H9 (cell line): ENCODE data around the gene OOSP1. TPM values are rescaled to one million over a fixed set of nuclear protein-coding genes. Genes with fewer than 3 reads are reported as not detected.

Experiments used
- DNase-seq: peaks from one replicate; pipeline ENCODE4 v3.0.0-alpha.2; 2017
- H2AFZ ChIP-seq: one replicate; pipeline ENCODE4 v1.6.1; 2013; ENCODE audit warnings: mild to moderate bottlenecking, low read length, control low read depth, moderate library complexity
- H2AK5ac ChIP-seq: 2 replicates; pipeline ENCODE4 v1.6.1; 2013; ENCODE audit warnings: low read length, control low read depth, mixed read lengths; ENCODE audit not compliant: insufficient read length
- H2BK120ac ChIP-seq: one replicate; pipeline ENCODE4 v1.6.1; 2013; ENCODE audit warnings: low read depth, mild to moderate bottlenecking, low read length, control low read depth, inconsistent platforms; ENCODE audit not compliant: poor library complexity, severe bottlenecking
- H2BK12ac ChIP-seq: 2 replicates; pipeline ENCODE4 v1.6.1; 2013; ENCODE audit warnings: low read length, control low read depth, mixed read lengths, low read depth; ENCODE audit not compliant: insufficient read length
- H2BK15ac ChIP-seq: 2 replicates; pipeline ENCODE4 v1.6.1; 2013; ENCODE audit warnings: low read depth, low read length, control low read depth
- H2BK20ac ChIP-seq: one replicate; pipeline ENCODE4 v1.6.1; 2013; ENCODE audit warnings: low read depth, mild to moderate bottlenecking, low read length, control low read depth, inconsistent platforms; ENCODE audit not compliant: poor library complexity, severe bottlenecking
- H2BK5ac ChIP-seq: 2 replicates; pipeline ENCODE4 v1.6.1; 2013; ENCODE audit warnings: low read length, control low read depth, mixed read lengths; ENCODE audit not compliant: insufficient read length
- H3K14ac ChIP-seq: 2 replicates; pipeline ENCODE4 v1.6.1; 2013; ENCODE audit warnings: low read length, control low read depth; ENCODE audit not compliant: insufficient read depth
- H3K18ac ChIP-seq: 2 replicates; pipeline ENCODE4 v1.6.1; 2013; ENCODE audit warnings: low read depth, mild to moderate bottlenecking, mixed read lengths, low read length, control low read depth; ENCODE audit not compliant: insufficient read length
- H3K23ac ChIP-seq: 2 replicates; pipeline ENCODE4 v1.6.1; 2013; ENCODE audit warnings: low read length, control low read depth, mixed read lengths, low read depth; ENCODE audit not compliant: insufficient read length
- H3K23me2 ChIP-seq: 2 replicates; pipeline ENCODE4 v1.6.1; 2013; ENCODE audit warnings: low read depth, mild to moderate bottlenecking, mixed read lengths, low read length, control low read depth; ENCODE audit not compliant: insufficient read length, poor library complexity, severe bottlenecking
- H3K27ac ChIP-seq: 2 replicates; pipeline ENCODE4 v1.5.1; 2013; ENCODE audit warnings: low read length, control low read depth, mixed read lengths, low read depth; ENCODE audit not compliant: insufficient read length
- H3K27me3 ChIP-seq: 2 replicates; pipeline ENCODE4 v1.6.1; 2013; ENCODE audit warnings: low read length, control low read depth, inconsistent platforms; ENCODE audit not compliant: insufficient read depth
- H3K4ac ChIP-seq: 2 replicates; pipeline ENCODE4 v1.6.1; 2013; ENCODE audit warnings: low read depth, mild to moderate bottlenecking, control low read depth, inconsistent platforms, low read length, moderate library complexity
- H3K4me1 ChIP-seq: 2 replicates; pipeline ENCODE4 v1.6.1; 2013; ENCODE audit warnings: low read length, control low read depth, inconsistent platforms; ENCODE audit not compliant: insufficient read depth
- H3K4me2 ChIP-seq: 2 replicates; pipeline ENCODE4 v1.6.1; 2013; ENCODE audit warnings: low read length, control low read depth, mixed read lengths; ENCODE audit not compliant: insufficient read length, insufficient read depth
- H3K56ac ChIP-seq: 2 replicates; pipeline ENCODE4 v1.6.1; 2013; ENCODE audit warnings: low read depth, mild to moderate bottlenecking, mixed read lengths, low read length, control low read depth; ENCODE audit not compliant: insufficient read length
- H3K79me1 ChIP-seq: 2 replicates; pipeline ENCODE4 v1.6.1; 2013; ENCODE audit warnings: low read depth, mild to moderate bottlenecking, moderate library complexity, low read length, control low read depth, inconsistent platforms; ENCODE audit not compliant: insufficient read depth, poor library complexity, severe bottlenecking
- H3K79me2 ChIP-seq: 2 replicates; pipeline ENCODE4 v1.6.1; 2013; ENCODE audit warnings: low read length, control low read depth, inconsistent platforms; ENCODE audit not compliant: insufficient read depth
- H3K9ac ChIP-seq: 2 replicates; pipeline ENCODE4 v1.6.1; 2013; ENCODE audit warnings: low read length, control low read depth, mixed read lengths; ENCODE audit not compliant: insufficient read length; ENCODE audit errors: extremely low read depth
- H3K9me3 ChIP-seq: one replicate; pipeline ENCODE4 v1.6.1; 2013; ENCODE audit warnings: low read depth, low read length, inconsistent platforms; ENCODE audit not compliant: control insufficient read depth
- H3T11ph ChIP-seq: one replicate; pipeline ENCODE4 v1.6.1; 2013; ENCODE audit warnings: mild to moderate bottlenecking, low read length, control low read depth, inconsistent platforms
- H4K20me1 ChIP-seq: one replicate; pipeline ENCODE4 v1.6.1; 2013; ENCODE audit not compliant: control insufficient read depth, insufficient read length, insufficient read depth
- H4K5ac ChIP-seq: 2 replicates; pipeline ENCODE4 v1.6.1; 2013; ENCODE audit warnings: low read depth, mild to moderate bottlenecking, mixed read lengths, low read length, control low read depth; ENCODE audit not compliant: insufficient read length
- H4K8ac ChIP-seq: replicated peaks from 2 replicates; pipeline ENCODE4 v1.6.1; 2013; ENCODE audit warnings: low read length, control low read depth, mixed read lengths, low read depth; ENCODE audit not compliant: insufficient read length
- H4K91ac ChIP-seq: 2 replicates; pipeline ENCODE4 v1.6.1; 2013; ENCODE audit warnings: low read depth, mild to moderate bottlenecking, moderate library complexity, mixed read lengths, low read length, control low read depth; ENCODE audit not compliant: insufficient read length
- H3K27ac Mint-ChIP-seq, 3 experiments: 2 replicates in 2 of 3; 3 replicates in 1 of 3; pipeline ENCODE4 v1.8.0; 2020 to 2021; ENCODE audit warnings: mixed read lengths in 3 of 3, mild to moderate bottlenecking in 1 of 3, moderate library complexity in 1 of 3
- H3K27me3 Mint-ChIP-seq: 2 replicates; pipeline ENCODE4 v1.8.0; 2021; ENCODE audit warnings: low read depth, mild to moderate bottlenecking, moderate library complexity, mixed read lengths
- H3K36me3 Mint-ChIP-seq, 3 experiments: 2 replicates in 2 of 3; 3 replicates in 1 of 3; pipeline ENCODE4 v1.8.0; 2020 to 2021; ENCODE audit warnings: low read depth in 3 of 3, mixed read lengths in 3 of 3; ENCODE audit not compliant: insufficient read depth in 1 of 3
- H3K4me1 Mint-ChIP-seq, 2 experiments: 2 replicates each; pipeline ENCODE4 v1.8.0; 2020; ENCODE audit warnings: mixed read lengths in 2 of 2
- H3K4me3 Mint-ChIP-seq, 2 experiments: 2 replicates in 1 of 2; 3 replicates in 1 of 2; pipeline ENCODE4 v1.8.0; 2020 to 2021; ENCODE audit warnings: mild to moderate bottlenecking in 2 of 2, mixed read lengths in 2 of 2, moderate library complexity in 1 of 2
- H3K9me3 Mint-ChIP-seq, 2 experiments: 2 replicates in 1 of 2; 3 replicates in 1 of 2; pipeline ENCODE4 v1.8.0; 2020; ENCODE audit warnings: mild to moderate bottlenecking in 2 of 2, mixed read lengths in 2 of 2, moderate library complexity in 1 of 2
- WGBS: extraction: QIAGEN DNeasy Blood & Tissue Kit; methylation state at CpG from one replicate; pipeline ENCODE4 v1.1.7; 2013; ENCODE audit warnings: missing lambda C conversion rate, low lambda C conversion rate, mixed read lengths; ENCODE audit not compliant: insufficient read length; ENCODE audit errors: extremely low coverage; 5-methylcytosine and 5-hydroxymethylcytosine counted together
- total RNA-seq: library from RNA; stranded (reverse); gene quantifications from 2 replicates; pipeline ENCODE4 v1.2.1, GENCODE V29; 2021
- TF ChIP-seq, protein P1 (sequence below): fragments of 200-600 bp; sonication (generic); conservative IDR thresholded peaks from 3 replicates; pipeline ENCODE4 v1.8.0; 2021; ENCODE audit warnings: antibody characterized with exemption, mild to moderate bottlenecking

Gene OOSP1
- total RNA-seq, 1 experiment from 2014 or later: not detected

GRCh38 chr11:59918480-59918879, 19.8 kb upstream of the OOSP1 start:
- peaks cover 26 to 29% of the 10 kb centered on the region in 2 experiments for H3K9me3 Mint-ChIP-seq
- Histone ChIP-seq H3K79me2 (no peaks in the 10 kb centered on the region), H2BK12ac (no peak overlapping the region), H2BK20ac (no peak overlapping the region), H3K4ac (no peak overlapping the region), H4K5ac (no peak overlapping the region), H4K8ac (no peak overlapping the region), H3K4me2 (no peak overlapping the region), H2BK5ac (no peak overlapping the region), H3K14ac (no peak overlapping the region), H3K79me1 (no peaks in the 10 kb centered on the region), H3K18ac (no peak overlapping the region), H3K4me1 (no peaks in the 10 kb centered on the region), H4K91ac (no peak overlapping the region), H3K27me3 (no peaks in the 10 kb centered on the region), H3K27ac (no peak overlapping the region), H2BK120ac (no peak overlapping the region), H3K56ac (no peak overlapping the region), H3K9ac (no peak overlapping the region), H2AK5ac (no peak overlapping the region), H2BK15ac (no peak overlapping the region), H3K23ac (no peak overlapping the region), H3K23me2 (no peaks in the 10 kb centered on the region), H2AFZ (no peak overlapping the region), H3K9me3 (peaks cover 18% of the 10 kb centered on the region), H4K20me1 (no peaks in the 10 kb centered on the region), H3T11ph (no peak overlapping the region)
- no peaks in the 10 kb centered on the region; the same call in 1 of the 2 replicates for H3K27me3 Mint-ChIP-seq
- no peak for DNase-seq
- WGBS: no CpG with 5 or more reads among the region's 2 CpGs
- H3K36me3 Mint-ChIP-seq: peaks cover 12 to 27% (median 15%) of the 10 kb centered on the region in 3 experiments
- TF ChIP-seq, protein P1, sequence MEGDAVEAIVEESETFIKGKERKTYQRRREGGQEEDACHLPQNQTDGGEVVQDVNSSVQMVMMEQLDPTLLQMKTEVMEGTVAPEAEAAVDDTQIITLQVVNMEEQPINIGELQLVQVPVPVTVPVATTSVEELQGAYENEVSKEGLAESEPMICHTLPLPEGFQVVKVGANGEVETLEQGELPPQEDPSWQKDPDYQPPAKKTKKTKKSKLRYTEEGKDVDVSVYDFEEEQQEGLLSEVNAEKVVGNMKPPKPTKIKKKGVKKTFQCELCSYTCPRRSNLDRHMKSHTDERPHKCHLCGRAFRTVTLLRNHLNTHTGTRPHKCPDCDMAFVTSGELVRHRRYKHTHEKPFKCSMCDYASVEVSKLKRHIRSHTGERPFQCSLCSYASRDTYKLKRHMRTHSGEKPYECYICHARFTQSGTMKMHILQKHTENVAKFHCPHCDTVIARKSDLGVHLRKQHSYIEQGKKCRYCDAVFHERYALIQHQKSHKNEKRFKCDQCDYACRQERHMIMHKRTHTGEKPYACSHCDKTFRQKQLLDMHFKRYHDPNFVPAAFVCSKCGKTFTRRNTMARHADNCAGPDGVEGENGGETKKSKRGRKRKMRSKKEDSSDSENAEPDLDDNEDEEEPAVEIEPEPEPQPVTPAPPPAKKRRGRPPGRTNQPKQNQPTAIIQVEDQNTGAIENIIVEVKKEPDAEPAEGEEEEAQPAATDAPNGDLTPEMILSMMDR: no peak
- H3K4me1 Mint-ChIP-seq: no peaks in the 10 kb centered on the region
- no peak overlapping the region; a peak in 1 of 7 replicates for H3K27ac Mint-ChIP-seq
- H3K4me3 Mint-ChIP-seq: no peak overlapping the region
